GM21447 (cell line): Measurements from ENCODE around the gene PLCG2.
"Not testable (repeated sequence)": the region's sequence is repeated elsewhere in the genome, so short reads cannot be mapped to it uniquely, and the experiment has no call there.

Source experiments
- ATAC-seq: cut with Tn5 transposase; IDR thresholded peaks from one replicate; pipeline ENCODE4 v1.9.1; 2021; ENCODE audit not compliant: unreplicated experiment

PLCG2 gene

DNA sequence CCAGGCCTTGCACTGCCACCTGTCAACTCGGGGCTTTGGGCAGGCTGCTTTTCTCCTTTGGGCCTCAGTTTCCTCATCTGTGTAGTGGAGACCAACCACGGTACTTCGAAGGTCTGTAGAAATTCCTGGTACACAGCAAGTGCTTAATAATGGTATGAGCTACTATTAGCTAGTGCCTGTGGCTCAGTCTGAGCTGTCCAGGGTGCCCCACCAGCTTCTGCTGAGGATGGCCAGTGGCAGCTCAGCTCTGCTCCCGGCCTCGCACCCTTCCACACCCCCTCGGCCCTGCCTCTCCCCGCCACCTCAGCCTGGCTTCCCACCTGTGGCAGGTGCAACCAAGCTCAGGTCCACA, 26.2 kb upstream of the PLCG2 start:
- ATAC-seq: no peak

DNA sequence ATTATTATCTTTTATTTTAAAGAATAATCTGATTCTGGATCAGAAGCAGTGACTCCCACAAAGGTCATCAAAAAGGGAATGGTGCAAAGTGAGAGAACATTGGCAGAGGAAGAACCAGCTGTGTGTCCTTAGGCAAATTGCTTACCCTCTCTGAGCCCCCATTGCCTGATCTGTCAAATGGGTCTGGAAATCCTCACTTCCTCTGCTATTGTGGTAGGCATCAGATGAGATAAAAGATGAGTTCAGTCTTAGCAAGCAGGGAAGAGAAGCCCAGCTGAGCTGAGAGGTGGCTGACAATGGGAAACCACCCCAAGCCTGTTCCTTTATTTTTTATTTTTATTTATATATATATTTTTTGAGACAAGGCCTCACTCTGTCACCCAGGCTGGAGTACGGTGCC, 24.2 kb upstream of the PLCG2 start:
- ATAC-seq: no peak

DNA sequence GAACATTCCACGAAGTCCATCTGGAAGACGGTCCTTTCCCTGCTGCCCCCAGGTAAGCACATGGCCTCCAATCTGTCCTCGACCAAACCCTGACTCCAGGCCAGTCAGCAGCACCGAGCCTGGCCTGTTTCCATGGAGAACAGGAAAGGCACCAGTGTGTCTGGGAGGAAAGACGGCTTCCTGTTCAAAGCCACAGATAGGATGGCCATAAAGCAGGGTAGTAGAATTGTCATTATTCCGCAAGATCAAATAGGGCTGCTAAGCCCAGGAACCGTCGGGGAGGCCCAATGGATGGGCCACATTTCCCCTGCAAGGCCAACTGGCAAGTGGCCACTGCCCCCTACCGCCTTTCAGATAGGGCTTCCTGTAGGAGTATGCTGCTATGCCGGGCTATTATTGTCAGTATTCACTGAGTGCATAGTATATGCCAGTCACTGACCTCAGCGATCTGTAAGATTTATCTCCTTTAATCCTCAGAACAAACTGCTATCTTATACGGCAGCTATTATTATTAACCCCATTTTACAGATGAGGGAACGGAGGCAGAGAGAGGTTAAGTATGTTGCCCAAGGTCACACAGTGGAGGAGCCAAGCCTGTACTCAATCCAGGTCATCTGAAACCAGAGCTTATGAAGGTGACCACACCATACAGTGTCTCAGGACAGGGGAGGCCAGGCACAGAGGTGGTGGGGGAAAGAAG, 23.0 kb upstream of the PLCG2 start:
- no peak for ATAC-seq

- no peak for ATAC-seq
Observed at GRCh38 chr16:81756615-81757356, 22.3 kb upstream of the PLCG2 start.

GRCh38 chr16:81758376-81758775, 20.7 kb upstream of the PLCG2 start:
- no peak for ATAC-seq

DNA sequence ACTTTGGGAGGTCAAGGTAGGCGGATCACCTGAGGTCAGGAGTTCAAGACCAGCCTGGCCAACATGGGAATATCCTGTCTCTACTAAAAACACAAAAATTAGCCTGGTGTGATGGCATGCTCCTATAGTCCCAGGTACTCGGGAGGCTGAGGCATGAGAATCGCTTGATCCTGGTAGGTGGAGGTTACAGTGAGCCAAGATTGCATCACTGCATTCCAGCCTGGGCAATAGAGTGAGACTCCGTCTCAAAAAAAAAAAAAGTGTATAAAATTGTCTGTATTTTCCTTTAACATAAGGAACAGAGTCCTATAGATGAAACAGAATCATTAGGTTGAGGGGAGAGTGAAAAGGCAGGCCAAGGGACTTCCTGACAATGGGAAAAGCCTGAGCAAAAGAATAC, 16.8 kb upstream of the PLCG2 start:
- ATAC-seq: not testable (repeated sequence)

GRCh38 chr16:81765111-81765919, 13.8 kb upstream of the PLCG2 start:
- no peak for ATAC-seq

DNA sequence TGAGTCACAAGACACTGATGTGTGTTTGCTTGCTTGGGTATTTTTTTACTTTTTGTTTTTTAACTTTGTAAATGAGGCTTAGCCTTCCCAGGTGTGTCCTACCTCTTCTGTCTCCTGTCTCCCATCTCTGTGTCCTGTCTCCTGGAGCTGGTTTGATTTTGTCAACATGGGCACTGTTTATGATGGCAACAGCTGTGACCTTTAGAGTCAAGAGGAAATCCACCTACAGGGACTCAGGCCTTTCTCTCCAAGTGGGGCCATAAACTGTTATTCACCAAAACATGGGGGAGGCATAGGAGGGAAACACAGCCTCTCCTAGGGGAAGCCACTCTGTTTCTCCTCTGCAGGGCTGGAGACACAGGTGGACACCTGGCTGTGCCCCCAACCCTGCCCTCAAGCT, 13.1 kb upstream of the PLCG2 start:
- no peak for ATAC-seq

DNA sequence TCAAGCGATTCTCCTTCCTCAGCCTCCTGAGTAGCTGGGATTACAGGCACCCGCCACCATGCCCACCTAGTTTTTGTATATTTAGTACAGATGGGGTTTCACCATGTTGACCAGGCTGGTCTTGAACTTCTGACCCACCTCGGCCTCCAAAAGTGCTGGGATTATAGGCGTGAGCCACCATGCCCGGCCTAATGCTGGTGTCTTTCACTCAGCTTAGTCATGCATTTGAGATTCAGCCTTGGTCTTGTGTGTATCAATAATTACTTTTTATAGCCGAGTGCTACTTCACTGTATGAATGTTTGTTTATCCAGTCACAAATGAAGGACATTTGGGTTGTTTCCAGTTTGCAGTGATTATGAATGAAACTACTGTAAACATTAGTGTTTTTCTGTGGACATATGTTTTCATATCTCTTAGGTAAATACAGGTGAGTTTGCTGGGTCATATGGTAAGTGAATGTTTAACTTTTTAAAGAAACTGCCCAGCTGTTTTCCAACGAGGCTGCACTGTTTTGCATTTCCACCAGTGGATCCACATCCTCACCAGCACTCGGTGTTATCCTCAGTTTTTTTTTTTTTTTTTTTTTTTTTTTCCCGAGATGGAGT, 11.0 kb upstream of the PLCG2 start:
- no peak for ATAC-seq

DNA sequence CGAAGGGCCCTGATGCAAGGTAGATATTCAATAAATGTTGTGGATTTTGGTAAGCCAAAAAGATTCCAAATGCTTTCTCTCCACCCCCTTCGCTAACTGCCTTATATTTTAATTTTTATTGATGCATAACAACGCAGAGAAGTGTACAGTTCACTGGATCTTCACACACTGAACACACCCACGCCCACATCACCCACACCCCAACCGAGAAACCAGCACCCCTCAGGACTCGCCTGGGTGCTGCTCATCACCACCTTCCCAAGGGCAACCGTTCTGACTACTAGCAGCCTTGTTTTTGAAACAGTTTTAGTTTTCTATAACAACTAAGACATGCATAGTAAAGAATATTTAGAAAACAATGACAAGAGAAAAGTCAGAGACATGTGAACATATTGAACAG, 9.1 kb upstream of the PLCG2 start:
- ATAC-seq: no peak

GRCh38 chr16:81774348-81774747, 4.7 kb upstream of the PLCG2 start:
- peak; percentile 45 for ATAC-seq

- ATAC-seq: no peak
Observed at GRCh38 chr16:81775570-81775969, 3.5 kb upstream of the PLCG2 start.

DNA sequence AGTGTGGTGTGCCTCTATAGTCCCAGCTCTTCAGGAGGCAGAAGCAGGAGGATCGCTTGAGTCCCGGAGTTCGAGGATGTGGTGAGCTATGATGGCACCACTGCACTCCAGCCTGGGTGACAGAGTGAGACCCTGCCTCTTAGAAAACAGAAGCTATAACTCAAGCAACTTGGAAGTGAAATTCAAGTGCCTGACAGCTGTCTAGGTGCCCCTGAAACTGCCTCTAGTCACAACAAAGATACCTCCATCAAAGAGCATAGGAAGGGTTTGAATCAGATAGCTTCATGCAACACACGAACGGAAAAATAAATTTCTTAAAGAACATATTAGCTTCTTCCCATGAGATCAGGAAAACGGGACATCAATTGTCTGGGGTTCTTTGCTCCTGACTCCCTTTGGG, 860 bp upstream of the PLCG2 start:
- ATAC-seq: no peak

DNA sequence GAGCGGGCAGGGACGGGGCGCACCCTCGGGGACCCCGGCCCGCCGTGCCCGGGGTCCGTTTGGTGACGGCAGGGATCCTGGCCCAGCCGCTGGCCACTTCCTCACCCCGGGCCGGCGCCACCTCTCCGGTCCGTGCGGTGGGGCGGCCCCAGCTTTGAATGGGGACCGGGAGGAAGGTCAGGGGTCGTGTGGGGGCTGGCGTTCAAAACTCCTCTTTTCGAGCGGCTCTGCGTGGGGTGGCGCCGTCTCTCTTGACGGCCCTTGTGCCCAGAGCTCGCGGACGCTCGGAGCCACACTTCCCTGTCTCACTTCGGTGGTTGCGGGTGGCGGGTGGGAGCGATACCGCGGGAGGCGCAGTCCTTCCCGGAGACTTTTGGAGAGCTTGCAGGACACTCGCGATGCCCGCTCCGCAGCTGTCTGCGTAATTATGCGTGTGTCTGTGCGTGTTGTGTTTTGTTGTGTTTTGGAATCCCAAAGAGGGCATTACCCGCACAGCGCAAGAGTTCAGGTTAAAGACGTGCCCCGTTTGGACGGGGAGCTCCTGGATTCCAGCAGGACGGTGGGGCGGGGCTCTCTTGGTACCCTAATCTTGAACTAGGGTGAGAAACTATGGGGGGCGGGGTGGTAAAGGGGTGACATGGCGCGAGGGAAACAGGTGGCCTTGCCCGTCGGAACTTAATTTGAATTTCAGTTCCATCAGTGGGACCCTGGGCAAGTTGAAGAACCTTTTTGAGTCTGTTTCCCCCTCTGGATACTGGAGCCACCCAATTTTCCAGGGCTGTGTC, 637 bp downstream of the PLCG2 start:
- ATAC-seq: no peak

DNA sequence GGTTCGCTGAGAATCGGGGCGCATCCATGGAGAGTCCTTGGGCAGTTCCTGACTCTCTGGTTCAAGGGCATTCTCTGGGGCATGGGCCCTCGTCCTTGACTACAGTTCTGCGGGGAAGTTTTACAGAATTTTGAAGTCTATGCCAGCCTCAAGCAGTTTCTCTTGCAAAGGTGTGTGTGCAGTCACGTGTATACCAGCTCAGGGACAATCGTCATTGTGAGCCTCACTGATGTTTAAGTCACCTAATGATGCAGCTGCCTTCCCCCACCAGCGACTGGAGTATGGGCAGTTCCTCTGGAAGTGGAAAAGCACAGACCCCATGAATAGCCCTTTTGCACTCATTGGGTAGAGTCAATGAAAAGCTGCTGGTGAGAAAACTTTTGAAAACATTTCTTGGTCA, 1.3 kb downstream of the PLCG2 start:
- no peak for ATAC-seq

DNA sequence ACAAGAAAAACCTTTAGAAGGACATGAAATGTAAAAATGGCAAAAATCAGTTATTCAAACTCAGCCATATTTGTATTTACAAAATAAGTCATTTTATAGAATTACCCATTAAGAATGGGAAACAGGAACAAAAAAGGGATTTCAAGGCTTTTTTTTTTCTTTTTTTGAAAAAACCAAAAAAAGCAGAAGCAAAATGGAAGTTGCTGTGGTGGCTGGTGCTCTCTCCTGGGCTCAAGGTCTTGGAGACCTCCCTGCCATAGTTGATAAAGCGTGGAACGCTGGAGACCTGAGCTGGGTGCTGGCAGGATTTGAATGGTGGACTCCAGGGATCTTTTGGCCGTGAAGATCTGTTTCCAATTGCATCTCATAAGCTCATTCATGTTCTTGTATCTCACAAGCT, 3.1 kb downstream of the PLCG2 start:
- ATAC-seq: no peak

GRCh38 chr16:81784072-81784795, 5.1 kb downstream of the PLCG2 start:
- no peak for ATAC-seq

DNA sequence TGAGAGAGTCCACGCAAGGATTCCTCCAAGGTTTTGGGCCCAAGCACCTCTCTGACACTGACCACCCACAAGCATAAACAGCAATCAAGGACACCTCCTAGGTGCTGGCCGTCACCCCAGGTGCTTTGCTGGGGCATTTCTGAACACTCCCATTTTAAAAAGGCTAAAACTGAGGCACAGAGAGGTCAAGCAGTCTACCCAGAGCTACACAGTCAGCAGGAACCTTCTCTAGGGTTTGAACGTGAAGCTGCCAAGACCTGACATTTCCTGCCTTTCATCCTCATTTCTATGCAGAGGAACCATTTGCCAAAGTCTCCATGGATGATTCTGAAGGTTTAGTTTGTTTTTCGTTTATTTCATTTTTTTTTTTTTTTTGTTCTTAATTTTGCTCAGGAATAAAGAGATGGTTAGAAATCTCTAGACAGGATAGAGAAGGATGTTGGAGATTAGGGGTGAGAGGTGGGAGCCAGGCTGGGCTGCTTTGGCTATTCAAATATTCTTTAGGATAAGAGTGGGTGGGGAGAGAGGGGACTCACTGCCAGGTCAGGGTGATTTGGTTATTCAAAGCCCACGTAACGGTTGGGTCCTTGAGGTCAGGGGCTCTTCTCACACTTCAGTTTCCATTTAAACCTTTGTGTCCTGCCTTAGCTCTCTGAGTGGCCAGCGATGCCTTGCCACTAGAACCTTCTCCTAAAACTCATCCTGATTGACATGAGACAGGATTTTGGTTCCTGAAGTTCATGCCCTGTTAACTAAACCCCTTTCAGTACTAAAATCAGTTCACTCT, 6.2 kb downstream of the PLCG2 start:
- no peak for ATAC-seq

DNA sequence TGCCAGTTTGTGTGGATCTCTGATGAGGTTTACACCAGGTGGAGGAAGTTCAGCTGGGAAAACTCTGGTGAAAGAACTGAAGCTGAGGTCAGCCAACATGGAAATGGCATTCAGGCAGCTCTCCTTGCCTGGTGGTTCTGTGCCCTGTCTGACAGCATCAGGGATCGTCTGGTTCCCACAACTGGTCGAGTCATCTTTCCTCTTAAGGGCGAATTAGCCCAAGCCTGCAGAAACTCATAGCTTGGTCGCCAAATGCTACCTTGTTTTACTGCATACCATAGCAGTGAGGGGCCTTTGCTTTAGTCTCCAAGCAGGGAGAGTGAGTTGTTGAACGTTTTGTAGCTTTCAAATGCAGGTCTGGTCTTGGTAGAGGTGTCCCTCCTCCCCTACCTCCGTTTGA, 7.2 kb downstream of the PLCG2 start:
- ATAC-seq: no peak
